NCI-H2196 (cell line): ENCODE data around the gene TRIM7.
"Not testable (repeated sequence)": the region's sequence is repeated elsewhere in the genome, so short reads cannot be mapped to it uniquely, and the experiment has no call there.

ENCODE experiments used
- DNase-seq: peaks from one replicate; lab custom pipeline; 2025; ENCODE audit not compliant: unreplicated experiment; lab: John Stamatoyannopoulos, UW

TRIM7 gene

GRCh38 chr5:181156758-181157157 lies 48.2 kb downstream of the TRIM7 start:
- DNase-seq: no peak

- DNase-seq: no peak
Observed at GRCh38 chr5:181153814-181154213, 51.2 kb downstream of the TRIM7 start.

- DNase-seq: no peak
Observed at GRCh38 chr5:181152406-181152805, 52.6 kb downstream of the TRIM7 start.

GRCh38 chr5:181151146-181151545 lies 53.9 kb downstream of the TRIM7 start:
- no peak for DNase-seq

- DNase-seq: no peak
Observed at GRCh38 chr5:181149806-181150733, 54.9 kb downstream of the TRIM7 start.

GRCh38 chr5:181149355-181149754 lies 55.6 kb downstream of the TRIM7 start:
- no peak for DNase-seq

GRCh38 chr5:181146927-181147636 lies 57.9 kb downstream of the TRIM7 start, which contains the start of gene OR2V2:
Gene OR2V2, plus strand, starts transcription at chr5:181147586. Its CDS starts 7,357 bp downstream, at chr5:181154943.
- not testable (repeated sequence) for DNase-seq

- DNase-seq: no peak
Observed at GRCh38 chr5:181145133-181145532, 59.9 kb downstream of the TRIM7 start.
